GM21786 (cell line): ENCODE results near the gene GNAI3.

Experiments used
- ATAC-seq: cut with Tn5 transposase; IDR thresholded peaks from one replicate; pipeline ENCODE4 v1.9.1; 2021; ENCODE audit not compliant: unreplicated experiment

The GNAI3 gene

GRCh38 chr1:109523706-109524105 is 24.7 kb upstream of the GNAI3 start:
- no peak for ATAC-seq

- ATAC-seq: peak; percentile 69
These were observed 21.2 kb upstream of the GNAI3 start for GRCh38 chr1:109527098-109527811.

GRCh38 chr1:109527846-109528695 is 20.3 kb upstream of the GNAI3 start:
- no peak for ATAC-seq

- no peak for ATAC-seq
These were observed 19.7 kb upstream of the GNAI3 start for GRCh38 chr1:109528712-109529111.

- ATAC-seq: no peak
These were observed 18.4 kb upstream of the GNAI3 start for GRCh38 chr1:109529881-109530456.

GRCh38 chr1:109530457-109531087 is 17.8 kb upstream of the GNAI3 start:
- ATAC-seq: no peak

GRCh38 chr1:109531380-109531779 is 17.0 kb upstream of the GNAI3 start:
- ATAC-seq: no peak

GRCh38 chr1:109531826-109532364 is 16.5 kb upstream of the GNAI3 start:
- ATAC-seq: no peak

- peak; percentile 74 for ATAC-seq
These were observed 15.9 kb upstream of the GNAI3 start for GRCh38 chr1:109532365-109533136.

GRCh38 chr1:109534307-109534858 is 14.0 kb upstream of the GNAI3 start:
- ATAC-seq: no peak

- ATAC-seq: no peak
These were observed 12.9 kb upstream of the GNAI3 start for GRCh38 chr1:109535481-109535880.

- ATAC-seq: no peak
These were observed 12.4 kb upstream of the GNAI3 start for GRCh38 chr1:109535971-109536491.

GRCh38 chr1:109537450-109538178 is 10.8 kb upstream of the GNAI3 start:
- no peak for ATAC-seq

GRCh38 chr1:109538827-109539555 is 9.4 kb upstream of the GNAI3 start:
- ATAC-seq: no peak

- no peak for ATAC-seq
These were observed 8.7 kb upstream of the GNAI3 start, which contains the start of gene GPR61 for GRCh38 chr1:109539676-109540075. Gene GPR61, plus strand, starts transcription at chr1:109539872. Its CDS starts 3,151 bp downstream, at chr1:109543023.

- ATAC-seq: no peak
These were observed 7.3 kb upstream of the GNAI3 start for GRCh38 chr1:109541102-109541501.

- no peak for ATAC-seq
These were observed 5.8 kb upstream of the GNAI3 start for GRCh38 chr1:109542657-109543056.

- ATAC-seq: no peak
These were observed 5.0 kb upstream of the GNAI3 start for GRCh38 chr1:109543283-109543987.
